IPS-15b (cell line): ENCODE measurements around the gene PPM1M.
A peak's percentile ranks its signal among the peaks of the same experiment; 100 is the strongest.

Experiments used
- H3K27me3 ChIP-seq: one replicate; pipeline ENCODE4 v1.6.1; 2013; ENCODE audit warnings: low read length; ENCODE audit not compliant: control insufficient read depth, insufficient read depth
- H3K36me3 ChIP-seq: one replicate; pipeline ENCODE4 v1.6.1; 2013; ENCODE audit warnings: low read length; ENCODE audit not compliant: control insufficient read depth, insufficient read depth
- H3K4me1 ChIP-seq: one replicate; pipeline ENCODE4 v1.6.1; 2013; ENCODE audit warnings: mild to moderate bottlenecking, low read length; ENCODE audit not compliant: control insufficient read depth, insufficient read depth
- H3K4me3 ChIP-seq: one replicate; pipeline ENCODE4 v1.5.1; 2013; ENCODE audit warnings: low read depth, low read length
- H3K9ac ChIP-seq: one replicate; pipeline ENCODE4 v1.6.1; 2013; ENCODE audit warnings: low read depth, mild to moderate bottlenecking, low read length
- H3K9me3 ChIP-seq: one replicate; pipeline ENCODE4 v1.6.1; 2013; ENCODE audit warnings: mild to moderate bottlenecking, low read length; ENCODE audit not compliant: control insufficient read depth, insufficient read depth

PPM1M gene

GRCh38 chr3:52234516-52235447 is 10.8 kb upstream of the PPM1M start:
- peaks cover 15% of the 10 kb centered on the region for H3K4me1 ChIP-seq
- H3K27me3 ChIP-seq, result no peaks in the 10 kb centered on the region
- no peak overlapping the region for H3K9ac ChIP-seq
- no peak overlapping the region for H3K4me3 ChIP-seq
- H3K36me3 ChIP-seq, result peaks cover 13% of the 10 kb centered on the region
- H3K9me3 ChIP-seq, result no peaks in the 10 kb centered on the region

- Histone ChIP-seq H3K4me3 (no peak overlapping the region), H3K36me3 (no peaks in the 10 kb centered on the region), H3K4me1 (peaks cover 23% of the 10 kb centered on the region), H3K27me3 (no peaks in the 10 kb centered on the region), H3K9me3 (no peaks in the 10 kb centered on the region), H3K9ac (no peak overlapping the region)
Observed at GRCh38 chr3:52236424-52236886, 9.1 kb upstream of the PPM1M start.

GRCh38 chr3:52237006-52237656 is 8.4 kb upstream of the PPM1M start:
- Histone ChIP-seq H3K9me3 (no peaks in the 10 kb centered on the region), H3K27me3 (no peaks in the 10 kb centered on the region), H3K4me1 (peaks cover 23% of the 10 kb centered on the region), H3K36me3 (no peaks in the 10 kb centered on the region), H3K4me3 (peak overlapping the region; percentile 100), H3K9ac (peak overlapping the region; percentile 70)

- Histone ChIP-seq H3K4me3 (peak overlapping the region; percentile 100), H3K36me3 (no peaks in the 10 kb centered on the region), H3K9me3 (no peaks in the 10 kb centered on the region), H3K4me1 (peaks cover 23% of the 10 kb centered on the region), H3K9ac (peak overlapping the region; percentile 70), H3K27me3 (no peaks in the 10 kb centered on the region)
Observed at GRCh38 chr3:52237657-52238172, 7.8 kb upstream of the PPM1M start.

GRCh38 chr3:52238193-52238760 is 7.3 kb upstream of the PPM1M start:
- H3K9ac ChIP-seq, result peak overlapping the region; percentile 79
- H3K4me3 ChIP-seq, result peak overlapping the region; percentile 100
- no peaks in the 10 kb centered on the region for H3K36me3 ChIP-seq
- H3K4me1 ChIP-seq, result peaks cover 23% of the 10 kb centered on the region
- H3K9me3 ChIP-seq, result no peaks in the 10 kb centered on the region
- H3K27me3 ChIP-seq, result no peaks in the 10 kb centered on the region

- peak within 1 kb of the TSS; percentile 79 for H3K9ac ChIP-seq
- H3K9me3 ChIP-seq, result no peaks in the 10 kb centered on the region
- peaks cover 23% of the 10 kb centered on the region for H3K4me1 ChIP-seq
- H3K4me3 ChIP-seq, result peak within 1 kb of the TSS; percentile 100
- H3K36me3 ChIP-seq, result no peaks in the 10 kb centered on the region
- peaks cover 4% of the 10 kb centered on the region for H3K27me3 ChIP-seq
Observed at GRCh38 chr3:52238761-52239701, 6.5 kb upstream of the PPM1M start, which contains the start of gene TWF2. TSS of gene TWF2 (minus strand) at chr3:52239158. CDS start at chr3:52239016, 142 bp downstream.

- H3K4me1 ChIP-seq, result peaks cover 23% of the 10 kb centered on the region
- H3K36me3 ChIP-seq, result no peaks in the 10 kb centered on the region
- peaks cover 17% of the 10 kb centered on the region for H3K27me3 ChIP-seq
- no peak overlapping the region for H3K9ac ChIP-seq
- peak overlapping the region; percentile 100 for H3K4me3 ChIP-seq
- H3K9me3 ChIP-seq, result no peaks in the 10 kb centered on the region
Observed at GRCh38 chr3:52240059-52240885, 5.3 kb upstream of the PPM1M start.

GRCh38 chr3:52240886-52241370 is 4.6 kb upstream of the PPM1M start:
- no peaks in the 10 kb centered on the region for H3K9me3 ChIP-seq
- no peak overlapping the region for H3K4me3 ChIP-seq
- peaks cover 18% of the 10 kb centered on the region for H3K27me3 ChIP-seq
- peaks cover 23% of the 10 kb centered on the region for H3K4me1 ChIP-seq
- H3K36me3 ChIP-seq, result no peaks in the 10 kb centered on the region
- H3K9ac ChIP-seq, result no peak overlapping the region

- Histone ChIP-seq H3K4me1 (peaks cover 24% of the 10 kb centered on the region), H3K9ac (no peak overlapping the region), H3K27me3 (peaks cover 27% of the 10 kb centered on the region), H3K4me3 (no peak overlapping the region), H3K9me3 (no peaks in the 10 kb centered on the region), H3K36me3 (no peaks in the 10 kb centered on the region)
Observed at GRCh38 chr3:52242039-52242438, 3.5 kb upstream of the PPM1M start.
